ENCODE measurements around the gene DUSP10. TPM values are rescaled to one million over a fixed set of nuclear protein-coding genes. Genes with fewer than 3 reads are reported as not detected.

DUSP10 gene
- total RNA-seq, 4 donors from 2014 or later, result 3.8 to 7.3 (median 4.4) TPM

DNA sequence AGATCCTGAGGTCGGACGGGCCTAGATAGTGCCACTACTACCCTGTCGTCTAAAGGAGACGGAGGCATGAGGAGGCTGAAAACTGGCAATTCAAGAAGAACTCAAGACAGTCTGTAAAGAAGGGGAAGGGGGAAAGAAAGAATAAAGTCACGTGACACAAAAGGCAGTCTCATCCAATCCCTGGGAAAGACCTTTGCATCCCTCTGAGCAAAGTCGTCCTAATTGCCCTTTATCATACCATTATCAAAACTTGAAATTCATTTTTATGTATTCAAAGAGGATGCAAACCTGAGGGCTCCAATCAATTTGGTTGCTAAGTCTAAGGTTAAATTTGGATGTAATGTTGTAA, 2.2 kb downstream of the DUSP10 start:
- no peak overlapping the region for H3K27ac ChIP-seq
- DNase-seq (ENCODE audit: low spot score in 2 of 2), result no peak
- 95 to 97% methylated on average over 6 of the region's 6 CpGs for WGBS, 2 donors

DNA sequence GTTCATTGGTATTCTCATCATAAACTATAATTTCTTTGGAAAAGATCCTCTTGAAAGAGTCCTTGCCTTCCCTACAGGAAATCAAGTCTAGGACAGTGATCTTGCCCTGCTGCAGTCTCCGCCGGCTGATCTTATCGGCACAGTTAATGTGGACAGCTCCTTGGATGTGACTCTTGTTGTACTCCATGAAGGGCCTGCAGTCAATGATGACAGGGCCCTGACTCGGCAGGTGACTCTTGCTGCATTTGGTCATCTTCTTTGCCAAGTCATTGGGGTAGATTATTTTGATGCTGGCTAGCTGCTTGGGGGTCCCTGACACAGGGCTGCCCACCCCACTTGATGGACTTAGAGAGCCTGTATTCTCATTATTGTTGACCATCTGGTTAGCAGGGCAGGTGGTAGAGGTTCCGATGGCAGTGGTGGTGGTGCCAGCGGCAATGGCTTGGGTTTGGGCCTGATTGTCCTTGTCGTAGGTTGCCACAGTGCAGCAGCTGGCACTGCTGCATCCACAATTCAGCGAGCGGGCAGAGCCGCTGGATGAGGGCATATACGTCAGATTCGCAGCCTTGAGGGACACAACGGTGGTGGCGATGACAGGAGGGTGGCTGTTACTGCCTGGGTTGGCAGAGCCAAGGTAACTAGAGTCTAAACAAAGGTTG, 2.7 kb downstream of the DUSP10 start:
- peaks cover 0 to 20% (median 10%) of the 10 kb centered on the region in 4 donors for H3K4me1 ChIP-seq
- H3K36me3 ChIP-seq, result no peaks in the 10 kb centered on the region
- H3K9me3 ChIP-seq, result no peaks in the 10 kb centered on the region
- no peak for DNase-seq (ENCODE audit: low spot score in 2 of 2)
- WGBS, 2 donors, result 97 to 98% methylated on average over 14 of the region's 14 CpGs
- no peak overlapping the region for H3K4me3 ChIP-seq
- H3K27me3 ChIP-seq, result no peaks in the 10 kb centered on the region
- TF ChIP-seq, protein P1, sequence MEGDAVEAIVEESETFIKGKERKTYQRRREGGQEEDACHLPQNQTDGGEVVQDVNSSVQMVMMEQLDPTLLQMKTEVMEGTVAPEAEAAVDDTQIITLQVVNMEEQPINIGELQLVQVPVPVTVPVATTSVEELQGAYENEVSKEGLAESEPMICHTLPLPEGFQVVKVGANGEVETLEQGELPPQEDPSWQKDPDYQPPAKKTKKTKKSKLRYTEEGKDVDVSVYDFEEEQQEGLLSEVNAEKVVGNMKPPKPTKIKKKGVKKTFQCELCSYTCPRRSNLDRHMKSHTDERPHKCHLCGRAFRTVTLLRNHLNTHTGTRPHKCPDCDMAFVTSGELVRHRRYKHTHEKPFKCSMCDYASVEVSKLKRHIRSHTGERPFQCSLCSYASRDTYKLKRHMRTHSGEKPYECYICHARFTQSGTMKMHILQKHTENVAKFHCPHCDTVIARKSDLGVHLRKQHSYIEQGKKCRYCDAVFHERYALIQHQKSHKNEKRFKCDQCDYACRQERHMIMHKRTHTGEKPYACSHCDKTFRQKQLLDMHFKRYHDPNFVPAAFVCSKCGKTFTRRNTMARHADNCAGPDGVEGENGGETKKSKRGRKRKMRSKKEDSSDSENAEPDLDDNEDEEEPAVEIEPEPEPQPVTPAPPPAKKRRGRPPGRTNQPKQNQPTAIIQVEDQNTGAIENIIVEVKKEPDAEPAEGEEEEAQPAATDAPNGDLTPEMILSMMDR (IDR thresholded peaks at IDR 0.05), result no peak
- TF ChIP-seq EP300 (IDR thresholded peaks at IDR 0.05), result no peak
- no peak for TF ChIP-seq POLR2A (IDR thresholded peaks at IDR 0.05)
- H3K27ac ChIP-seq, result no peak overlapping the region

More for the DNA sequence above, 2.2 kb downstream of the DUSP10 start:
- no peak overlapping the region for H3K4me3 ChIP-seq
- TF ChIP-seq, protein P1 (IDR thresholded peaks at IDR 0.05), result no peak
- TF ChIP-seq POLR2A (IDR thresholded peaks at IDR 0.05) (no peak), EP300 (IDR thresholded peaks at IDR 0.05) (no peak)
- peaks cover 0 to 20% (median 10%) of the 10 kb centered on the region in 4 donors for H3K4me1 ChIP-seq
- no peaks in the 10 kb centered on the region for H3K27me3 ChIP-seq
- no peaks in the 10 kb centered on the region for H3K9me3 ChIP-seq
- no peaks in the 10 kb centered on the region for H3K36me3 ChIP-seq

DNA sequence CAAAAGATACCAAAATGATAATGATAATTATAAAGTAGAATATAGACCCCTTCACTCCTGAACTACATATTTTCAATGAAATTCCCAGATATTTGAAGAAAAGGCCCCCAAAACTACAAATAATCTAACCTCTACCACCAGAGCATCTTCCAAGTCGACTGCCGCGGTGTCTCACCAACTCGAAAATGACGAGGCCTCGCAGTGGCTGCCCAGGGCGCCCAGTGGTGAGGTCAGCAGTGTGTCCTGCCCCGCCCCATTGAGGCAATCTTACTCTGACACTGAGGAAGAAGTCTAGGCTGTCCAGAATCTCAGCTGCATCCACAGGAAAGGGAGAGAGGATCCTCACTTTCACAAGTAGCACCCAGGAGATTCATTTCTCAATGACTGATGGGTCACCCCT, 5.2 kb downstream of the DUSP10 start:
- H3K36me3 ChIP-seq, result no peaks in the 10 kb centered on the region
- TF ChIP-seq, protein P1 (IDR thresholded peaks at IDR 0.05), result no peak
- TF ChIP-seq POLR2A (IDR thresholded peaks at IDR 0.05), result no peak
- TF ChIP-seq EP300 (IDR thresholded peaks at IDR 0.05), result no peak
- no peak overlapping the region for H3K27ac ChIP-seq
- H3K9me3 ChIP-seq, result no peaks in the 10 kb centered on the region
- no peaks in the 10 kb centered on the region for H3K27me3 ChIP-seq
- 96 to 98% methylated on average over 8 of the region's 8 CpGs for WGBS, 2 donors
- peaks cover 0 to 20% (median 7%) of the 10 kb centered on the region in 4 donors for H3K4me1 ChIP-seq
- H3K4me3 ChIP-seq, result no peak overlapping the region
- DNase-seq (ENCODE audit: low spot score in 2 of 2), result no peak

DNA sequence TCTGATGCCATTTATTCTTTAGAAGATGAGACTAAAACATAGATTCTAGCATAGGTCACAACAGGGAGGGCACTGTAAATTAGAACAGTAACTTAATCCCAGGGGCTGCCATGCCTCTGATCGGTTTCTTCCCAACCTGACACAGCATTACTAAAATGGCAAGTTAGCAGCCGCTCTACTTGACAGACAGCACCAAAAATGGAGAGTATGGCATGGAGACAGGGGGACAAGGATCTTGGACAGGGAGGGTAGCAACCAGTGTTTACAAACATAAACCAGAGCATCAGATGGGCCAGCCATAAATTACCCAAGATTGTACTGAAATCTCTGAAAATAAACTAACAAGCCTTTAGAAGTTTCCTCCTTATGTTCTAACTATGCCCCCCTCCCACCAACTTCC, 5.9 kb downstream of the DUSP10 start:
- Histone ChIP-seq H3K36me3 (no peaks in the 10 kb centered on the region), H3K27ac (no peak overlapping the region), H3K4me3 (no peak overlapping the region), H3K9me3 (no peaks in the 10 kb centered on the region), H3K27me3 (no peaks in the 10 kb centered on the region), H3K4me1 (peaks cover 0 to 18% (median 6%) of the 10 kb centered on the region in 4 donors)
- TF ChIP-seq POLR2A (IDR thresholded peaks at IDR 0.05), result no peak
- no peak for DNase-seq (ENCODE audit: low spot score in 2 of 2)
- 86 to 90% methylated on average over 2 of the region's 2 CpGs for WGBS, 2 donors

DNA sequence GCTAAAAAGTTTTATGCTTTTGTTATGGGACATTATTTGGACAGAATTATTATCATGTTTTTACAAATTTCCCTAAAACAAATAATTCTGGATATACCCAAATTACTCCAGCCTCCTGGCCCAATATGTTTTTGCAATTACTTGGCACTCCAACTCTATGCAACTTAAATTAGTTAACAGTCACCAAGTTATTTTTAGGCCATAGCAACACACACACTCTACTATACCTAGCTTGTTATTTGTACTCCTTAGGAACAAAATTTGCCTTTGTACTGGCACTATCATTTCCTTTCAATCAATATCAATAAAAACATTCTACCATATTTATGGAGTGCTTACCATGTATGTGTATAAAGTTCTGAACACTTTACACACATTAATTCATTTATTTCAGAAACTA, 7.7 kb downstream of the DUSP10 start:
- no peaks in the 10 kb centered on the region for H3K36me3 ChIP-seq
- no peaks in the 10 kb centered on the region for H3K9me3 ChIP-seq
- no peak for DNase-seq (ENCODE audit: low spot score in 2 of 2)
- H3K4me1 ChIP-seq, result no peaks in the 10 kb centered on the region
- no peak overlapping the region for H3K27ac ChIP-seq
- TF ChIP-seq EP300 (IDR thresholded peaks at IDR 0.05) (no peak), POLR2A (IDR thresholded peaks at IDR 0.05) (no peak)
- TF ChIP-seq, protein P1 (IDR thresholded peaks at IDR 0.05), result no peak
- no peaks in the 10 kb centered on the region for H3K27me3 ChIP-seq
- H3K4me3 ChIP-seq, result no peak overlapping the region

DNA sequence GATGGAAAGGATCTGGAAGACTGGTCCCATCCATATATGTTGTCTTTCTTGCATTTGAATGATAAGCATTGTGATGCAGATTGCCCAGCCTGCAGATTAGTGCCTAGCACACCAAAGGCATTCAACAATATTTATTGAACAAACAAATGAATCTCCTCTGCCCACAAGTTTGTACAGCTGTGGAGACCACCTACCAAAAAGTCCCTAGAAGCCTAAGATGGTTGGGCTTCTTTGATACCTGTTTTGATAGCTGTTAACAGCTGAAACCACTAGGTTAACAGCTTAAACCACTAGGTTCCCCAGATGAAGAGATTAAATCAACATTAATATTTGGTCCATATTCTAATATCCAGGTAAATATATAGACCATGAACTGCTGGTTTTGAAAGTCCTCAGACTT, 9.8 kb downstream of the DUSP10 start:
- no peak for DNase-seq (ENCODE audit: low spot score in 2 of 2)
- no peak overlapping the region for H3K27ac ChIP-seq
- no peaks in the 10 kb centered on the region for H3K27me3 ChIP-seq
- H3K4me3 ChIP-seq, result no peak overlapping the region
- TF ChIP-seq, protein P1 (IDR thresholded peaks at IDR 0.05), result no peak
- TF ChIP-seq EP300 (IDR thresholded peaks at IDR 0.05), result no peak
- no peak for TF ChIP-seq POLR2A (IDR thresholded peaks at IDR 0.05)
- H3K36me3 ChIP-seq, result no peaks in the 10 kb centered on the region
- H3K9me3 ChIP-seq, result no peaks in the 10 kb centered on the region
- peaks cover 0 to 3% (median 0%) of the 10 kb centered on the region in 4 donors for H3K4me1 ChIP-seq

Measured in tibial nerve (tissue), 4 donors.